ENCODE measurements around the gene CLDN12.

Gene CLDN12

GRCh38 chr7:90432752-90433151, 29.5 kb downstream of the CLDN12 start:
- H3K27me3 ChIP-seq (ENCODE audit: control insufficient read depth in 1 of 2, insufficient read depth in 2 of 2, low read length in 2 of 2): no peaks in the 10 kb centered on the region
- no peaks in the 10 kb centered on the region for H3K9me3 ChIP-seq (ENCODE audit: control insufficient read depth in 2 of 2, low read length in 2 of 2)
- H3K36me3 ChIP-seq (ENCODE audit: control insufficient read depth in 2 of 2, insufficient read depth in 2 of 2, low read length in 2 of 2): no peaks in the 10 kb centered on the region
- H3K27ac ChIP-seq (ENCODE audit: low read length): no peak overlapping the region
- H3K9ac ChIP-seq (ENCODE audit: low read length in 2 of 2): no peak overlapping the region
- no peaks in the 10 kb centered on the region for H3K4me1 ChIP-seq (ENCODE audit: control insufficient read depth, insufficient read depth, low read length)
- H3K4me3 ChIP-seq (ENCODE audit: low read length in 2 of 2): no peak overlapping the region

GRCh38 chr7:90433221-90433620, 30.0 kb downstream of the CLDN12 start:
- Histone ChIP-seq H3K9ac (ENCODE audit: low read length in 2 of 2) (no peak overlapping the region), H3K9me3 (ENCODE audit: control insufficient read depth in 2 of 2, low read length in 2 of 2) (no peaks in the 10 kb centered on the region), H3K4me3 (ENCODE audit: low read length in 2 of 2) (no peak overlapping the region), H3K27ac (ENCODE audit: low read length) (no peak overlapping the region), H3K4me1 (ENCODE audit: control insufficient read depth, insufficient read depth, low read length) (no peaks in the 10 kb centered on the region), H3K27me3 (ENCODE audit: control insufficient read depth in 1 of 2, insufficient read depth in 2 of 2, low read length in 2 of 2) (no peaks in the 10 kb centered on the region), H3K36me3 (ENCODE audit: control insufficient read depth in 2 of 2, insufficient read depth in 2 of 2, low read length in 2 of 2) (no peaks in the 10 kb centered on the region)

- no peaks in the 10 kb centered on the region for H3K4me1 ChIP-seq (ENCODE audit: control insufficient read depth, insufficient read depth, low read length)
- no peak overlapping the region for H3K4me3 ChIP-seq (ENCODE audit: low read length in 2 of 2)
- no peaks in the 10 kb centered on the region for H3K36me3 ChIP-seq (ENCODE audit: control insufficient read depth in 2 of 2, insufficient read depth in 2 of 2, low read length in 2 of 2)
- H3K9ac ChIP-seq (ENCODE audit: low read length in 2 of 2): no peak overlapping the region
- H3K9me3 ChIP-seq (ENCODE audit: control insufficient read depth in 2 of 2, low read length in 2 of 2): no peaks in the 10 kb centered on the region
- H3K27ac ChIP-seq (ENCODE audit: low read length): no peak overlapping the region
- no peaks in the 10 kb centered on the region for H3K27me3 ChIP-seq (ENCODE audit: control insufficient read depth in 1 of 2, insufficient read depth in 2 of 2, low read length in 2 of 2)
Measured at GRCh38 chr7:90445633-90446032, 42.4 kb downstream of the CLDN12 start.

GRCh38 chr7:90446137-90446899, 43.1 kb downstream of the CLDN12 start:
- Histone ChIP-seq H3K9ac (ENCODE audit: low read length in 2 of 2) (no peak overlapping the region), H3K9me3 (ENCODE audit: control insufficient read depth in 2 of 2, low read length in 2 of 2) (no peaks in the 10 kb centered on the region), H3K4me3 (ENCODE audit: low read length in 2 of 2) (no peak overlapping the region), H3K4me1 (ENCODE audit: control insufficient read depth, insufficient read depth, low read length) (no peaks in the 10 kb centered on the region), H3K27ac (ENCODE audit: low read length) (no peak overlapping the region), H3K36me3 (ENCODE audit: control insufficient read depth in 2 of 2, insufficient read depth in 2 of 2, low read length in 2 of 2) (no peaks in the 10 kb centered on the region), H3K27me3 (ENCODE audit: control insufficient read depth in 1 of 2, insufficient read depth in 2 of 2, low read length in 2 of 2) (no peaks in the 10 kb centered on the region)

- H3K27ac ChIP-seq (ENCODE audit: low read length): no peak overlapping the region
- H3K4me3 ChIP-seq (ENCODE audit: low read length in 2 of 2): no peak overlapping the region
- no peak overlapping the region for H3K9ac ChIP-seq (ENCODE audit: low read length in 2 of 2)
Measured at GRCh38 chr7:90453259-90453891, 50.1 kb downstream of the CLDN12 start.

GRCh38 chr7:90453931-90454330, 50.7 kb downstream of the CLDN12 start:
- no peaks in the 10 kb centered on the region for H3K4me1 ChIP-seq (ENCODE audit: control insufficient read depth, insufficient read depth, low read length)
- H3K27ac ChIP-seq (ENCODE audit: low read length): no peak overlapping the region
- H3K9ac ChIP-seq (ENCODE audit: low read length in 2 of 2): no peak overlapping the region
- no peak overlapping the region for H3K4me3 ChIP-seq (ENCODE audit: low read length in 2 of 2)
- no peaks in the 10 kb centered on the region for H3K9me3 ChIP-seq (ENCODE audit: control insufficient read depth in 2 of 2, low read length in 2 of 2)
- no peaks in the 10 kb centered on the region for H3K36me3 ChIP-seq (ENCODE audit: control insufficient read depth in 2 of 2, insufficient read depth in 2 of 2, low read length in 2 of 2)
- no peaks in the 10 kb centered on the region for H3K27me3 ChIP-seq (ENCODE audit: control insufficient read depth in 1 of 2, insufficient read depth in 2 of 2, low read length in 2 of 2)

More at GRCh38 chr7:90453259-90453891, 50.1 kb downstream of the CLDN12 start:
- Histone ChIP-seq H3K4me1 (ENCODE audit: control insufficient read depth, insufficient read depth, low read length) (no peaks in the 10 kb centered on the region), H3K27me3 (ENCODE audit: control insufficient read depth in 1 of 2, insufficient read depth in 2 of 2, low read length in 2 of 2) (no peaks in the 10 kb centered on the region), H3K9me3 (ENCODE audit: control insufficient read depth in 2 of 2, low read length in 2 of 2) (no peaks in the 10 kb centered on the region), H3K36me3 (ENCODE audit: control insufficient read depth in 2 of 2, insufficient read depth in 2 of 2, low read length in 2 of 2) (no peaks in the 10 kb centered on the region)

- no peaks in the 10 kb centered on the region for H3K9me3 ChIP-seq (ENCODE audit: control insufficient read depth in 2 of 2, low read length in 2 of 2)
- H3K4me3 ChIP-seq (ENCODE audit: low read length in 2 of 2): peak overlapping the region; percentile 58 to 60
- no peaks in the 10 kb centered on the region for H3K4me1 ChIP-seq (ENCODE audit: control insufficient read depth, insufficient read depth, low read length)
- no peak overlapping the region for H3K27ac ChIP-seq (ENCODE audit: low read length)
- no peaks in the 10 kb centered on the region for H3K27me3 ChIP-seq (ENCODE audit: control insufficient read depth in 1 of 2, insufficient read depth in 2 of 2, low read length in 2 of 2)
- peak overlapping the region; percentile 21 to 26 for H3K9ac ChIP-seq (ENCODE audit: low read length in 2 of 2)
- no peaks in the 10 kb centered on the region for H3K36me3 ChIP-seq (ENCODE audit: control insufficient read depth in 2 of 2, insufficient read depth in 2 of 2, low read length in 2 of 2)
Measured at GRCh38 chr7:90455163-90456030, 52.1 kb downstream of the CLDN12 start.

GRCh38 chr7:90458104-90458503, 54.8 kb downstream of the CLDN12 start:
- Histone ChIP-seq H3K27ac (ENCODE audit: low read length) (no peak overlapping the region), H3K27me3 (ENCODE audit: control insufficient read depth in 1 of 2, insufficient read depth in 2 of 2, low read length in 2 of 2) (no peaks in the 10 kb centered on the region), H3K4me3 (ENCODE audit: low read length in 2 of 2) (no peak overlapping the region), H3K9ac (ENCODE audit: low read length in 2 of 2) (no peak overlapping the region), H3K9me3 (ENCODE audit: control insufficient read depth in 2 of 2, low read length in 2 of 2) (no peaks in the 10 kb centered on the region), H3K4me1 (ENCODE audit: control insufficient read depth, insufficient read depth, low read length) (no peaks in the 10 kb centered on the region), H3K36me3 (ENCODE audit: control insufficient read depth in 2 of 2, insufficient read depth in 2 of 2, low read length in 2 of 2) (no peaks in the 10 kb centered on the region)

- no peak overlapping the region for H3K9ac ChIP-seq (ENCODE audit: low read length in 2 of 2)
- H3K27me3 ChIP-seq (ENCODE audit: control insufficient read depth in 1 of 2, insufficient read depth in 2 of 2, low read length in 2 of 2): no peaks in the 10 kb centered on the region
- H3K4me1 ChIP-seq (ENCODE audit: control insufficient read depth, insufficient read depth, low read length): no peaks in the 10 kb centered on the region
- H3K9me3 ChIP-seq (ENCODE audit: control insufficient read depth in 2 of 2, low read length in 2 of 2): no peaks in the 10 kb centered on the region
- H3K27ac ChIP-seq (ENCODE audit: low read length): no peak overlapping the region
- no peak overlapping the region for H3K4me3 ChIP-seq (ENCODE audit: low read length in 2 of 2)
- H3K36me3 ChIP-seq (ENCODE audit: control insufficient read depth in 2 of 2, insufficient read depth in 2 of 2, low read length in 2 of 2): no peaks in the 10 kb centered on the region
Measured at GRCh38 chr7:90459888-90460287, 56.6 kb downstream of the CLDN12 start.

- Histone ChIP-seq H3K27me3 (ENCODE audit: control insufficient read depth in 1 of 2, insufficient read depth in 2 of 2, low read length in 2 of 2) (no peaks in the 10 kb centered on the region), H3K36me3 (ENCODE audit: control insufficient read depth in 2 of 2, insufficient read depth in 2 of 2, low read length in 2 of 2) (no peaks in the 10 kb centered on the region), H3K27ac (ENCODE audit: low read length) (no peak overlapping the region), H3K9ac (ENCODE audit: low read length in 2 of 2) (no peak overlapping the region), H3K4me1 (ENCODE audit: control insufficient read depth, insufficient read depth, low read length) (no peaks in the 10 kb centered on the region), H3K4me3 (ENCODE audit: low read length in 2 of 2) (no peak overlapping the region), H3K9me3 (ENCODE audit: control insufficient read depth in 2 of 2, low read length in 2 of 2) (no peaks in the 10 kb centered on the region)
Measured at GRCh38 chr7:90461219-90461618, 58.0 kb downstream of the CLDN12 start.

All from stomach smooth muscle (tissue), 2 donors.